DMS153 treated with DMSO at 0.1 percent for 48 hours (cell line): ENCODE measurements around the gene HEXIM1.
A peak's percentile ranks its signal among the peaks of the same experiment; 100 is the strongest.

ENCODE experiments used
- DNase-seq: peaks from one replicate; lab custom pipeline; 2025; ENCODE audit not compliant: unreplicated experiment; lab: John Stamatoyannopoulos, UW

HEXIM1 gene

DNA sequence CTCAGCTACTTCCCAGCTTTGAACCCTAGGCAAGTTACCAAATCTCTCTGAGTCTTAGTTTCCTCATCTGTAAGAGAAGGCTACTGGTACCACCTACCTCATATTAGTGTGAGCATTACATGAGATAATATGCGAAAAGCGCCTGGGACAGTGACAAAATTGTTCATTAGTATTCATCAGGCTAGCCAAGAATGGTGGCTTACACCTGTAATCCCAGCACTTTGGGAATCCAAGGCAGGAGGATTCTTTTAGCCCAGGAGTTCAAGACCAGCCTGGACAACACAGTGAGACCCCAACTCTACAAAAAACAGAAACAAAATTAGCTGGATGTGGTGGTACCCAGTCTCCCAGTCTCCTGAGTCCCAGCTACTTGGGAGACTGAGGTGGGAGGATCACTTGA, 19.3 kb upstream of the HEXIM1 start:
- no peak for DNase-seq

- no peak for DNase-seq
These were observed 18.8 kb upstream of the HEXIM1 start for GRCh38 chr17:45129426-45129939.

- no peak for DNase-seq
These were observed 18.2 kb upstream of the HEXIM1 start for GRCh38 chr17:45129940-45130680.

GRCh38 chr17:45130681-45131615, 17.3 kb upstream of the HEXIM1 start:
- no peak for DNase-seq

GRCh38 chr17:45131616-45132319, 16.5 kb upstream of the HEXIM1 start:
- no peak for DNase-seq

GRCh38 chr17:45132320-45132571, 16.0 kb upstream of the HEXIM1 start, which contains the start of gene PLCD3:
Gene PLCD3, minus strand, starts transcription at chr17:45132515. Its CDS starts 105 bp downstream, at chr17:45132410.
- DNase-seq: no peak

GRCh38 chr17:45132572-45133463, 15.5 kb upstream of the HEXIM1 start:
- DNase-seq: peak; percentile 19

DNA sequence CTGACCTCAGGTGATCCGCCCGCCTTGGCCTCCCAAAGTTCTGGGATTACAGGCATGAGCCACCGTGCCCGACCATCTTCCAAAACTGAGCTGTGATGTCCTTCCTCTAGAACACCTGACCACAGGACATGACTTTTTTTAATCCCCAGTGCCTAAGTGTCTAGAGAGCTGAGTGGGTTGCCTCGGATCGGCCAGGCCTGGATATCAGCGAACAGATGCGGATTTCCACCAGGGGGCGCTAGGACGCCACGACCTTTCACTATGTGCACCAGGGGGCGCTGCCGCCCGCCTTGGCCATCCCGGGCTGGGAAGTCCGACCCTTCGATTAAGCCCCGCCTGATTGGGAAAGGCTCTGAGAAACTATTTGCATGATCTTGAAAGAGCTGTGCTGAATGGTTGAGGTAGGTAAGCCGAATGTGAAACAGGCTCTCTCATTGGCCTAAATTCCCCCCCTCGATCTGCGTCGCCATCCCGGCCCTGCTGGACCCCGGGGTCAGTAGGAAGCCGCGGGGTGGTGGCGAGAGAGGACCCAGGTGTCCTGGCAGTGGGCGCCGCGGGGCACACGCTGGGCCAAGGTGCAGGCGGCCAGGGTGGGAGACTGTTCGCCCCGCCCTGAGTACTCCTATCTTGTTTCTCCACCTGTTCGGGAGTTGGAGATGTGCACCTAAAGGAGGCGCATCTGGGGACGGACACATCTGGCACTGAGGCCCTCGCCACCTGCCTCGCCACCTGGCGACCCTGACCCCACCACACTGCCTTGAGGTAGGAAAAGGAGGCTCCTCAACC, 12.9 kb upstream of the HEXIM1 start, which contains the start of gene ACBD4:
ACBD4 (plus strand) TSS at position 496 of the 786 bp plus-strand sequence. CDS start 458 bp downstream, outside the sequence.
- DNase-seq: peak; percentile 91

- DNase-seq: no peak
These were observed 12.1 kb upstream of the HEXIM1 start for GRCh38 chr17:45135978-45136791.

GRCh38 chr17:45136846-45137560, 11.3 kb upstream of the HEXIM1 start:
- DNase-seq: no peak

DNA sequence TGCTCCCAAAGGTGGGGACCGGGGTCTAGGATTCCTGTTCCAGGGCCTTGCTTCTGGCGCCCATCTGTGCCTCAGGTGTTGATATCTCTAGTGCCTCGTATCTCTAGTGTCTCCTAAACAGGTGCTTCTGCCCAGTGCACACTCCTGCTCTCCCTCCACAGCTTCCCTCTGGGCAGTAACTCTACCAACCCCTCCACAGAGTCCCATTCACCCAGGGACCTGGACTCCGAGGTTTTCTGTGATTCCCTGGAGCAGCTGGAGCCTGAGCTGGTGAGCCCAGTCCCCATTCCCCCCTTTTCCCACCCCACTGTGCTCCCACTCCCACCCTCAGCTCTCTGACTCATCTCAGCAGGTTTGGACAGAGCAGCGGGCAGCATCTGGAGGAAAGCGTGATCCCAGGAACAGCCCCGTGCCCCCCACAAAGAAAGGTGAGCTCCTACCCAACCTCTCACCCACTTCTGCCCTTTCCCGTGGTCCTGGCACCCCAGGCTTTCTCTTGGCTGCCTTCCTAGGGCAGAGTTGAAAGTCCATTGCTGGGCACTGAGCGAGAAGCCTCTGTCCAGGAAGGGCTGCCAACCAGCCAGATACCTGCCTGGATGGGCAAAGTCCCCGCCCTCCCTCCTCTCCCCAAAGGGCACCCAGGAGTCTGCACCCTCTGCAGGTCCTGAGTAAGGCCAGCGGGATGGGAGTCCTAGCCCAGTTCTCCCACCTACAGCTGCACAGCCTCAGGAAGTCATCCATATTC, 10.5 kb upstream of the HEXIM1 start:
- DNase-seq: no peak

DNA sequence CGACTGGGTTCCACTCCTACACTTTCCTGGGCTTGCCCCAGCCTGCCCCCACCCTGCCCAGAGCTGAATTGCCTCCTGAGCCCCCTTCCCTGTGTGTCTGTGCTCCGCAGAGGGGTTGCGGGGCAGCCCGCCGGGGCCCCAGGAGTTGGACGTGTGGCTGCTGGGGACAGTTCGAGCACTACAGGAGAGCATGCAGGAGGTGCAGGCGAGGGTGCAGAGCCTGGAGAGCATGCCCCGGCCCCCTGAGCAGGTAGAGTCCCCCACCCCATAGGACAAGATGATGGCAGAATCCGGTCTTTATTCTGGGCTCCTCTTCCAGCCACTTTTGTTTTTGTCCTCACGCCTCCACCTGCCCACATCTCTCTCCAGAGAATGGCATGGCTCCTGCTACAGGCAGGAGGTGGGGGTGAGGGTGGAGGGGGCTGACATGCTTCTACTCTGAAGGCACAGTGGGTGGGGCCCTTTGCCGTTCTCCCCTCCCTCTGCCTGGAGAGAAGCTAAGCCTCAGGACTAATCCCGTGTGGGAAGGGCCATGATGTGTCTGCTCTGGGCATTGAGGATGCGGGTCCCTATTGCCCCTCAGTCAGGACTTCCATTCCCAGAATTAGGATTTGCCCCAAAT, 9.3 kb upstream of the HEXIM1 start:
- DNase-seq: no peak

- DNase-seq: no peak
These were observed 8.7 kb upstream of the HEXIM1 start for GRCh38 chr17:45139533-45139920.

DNA sequence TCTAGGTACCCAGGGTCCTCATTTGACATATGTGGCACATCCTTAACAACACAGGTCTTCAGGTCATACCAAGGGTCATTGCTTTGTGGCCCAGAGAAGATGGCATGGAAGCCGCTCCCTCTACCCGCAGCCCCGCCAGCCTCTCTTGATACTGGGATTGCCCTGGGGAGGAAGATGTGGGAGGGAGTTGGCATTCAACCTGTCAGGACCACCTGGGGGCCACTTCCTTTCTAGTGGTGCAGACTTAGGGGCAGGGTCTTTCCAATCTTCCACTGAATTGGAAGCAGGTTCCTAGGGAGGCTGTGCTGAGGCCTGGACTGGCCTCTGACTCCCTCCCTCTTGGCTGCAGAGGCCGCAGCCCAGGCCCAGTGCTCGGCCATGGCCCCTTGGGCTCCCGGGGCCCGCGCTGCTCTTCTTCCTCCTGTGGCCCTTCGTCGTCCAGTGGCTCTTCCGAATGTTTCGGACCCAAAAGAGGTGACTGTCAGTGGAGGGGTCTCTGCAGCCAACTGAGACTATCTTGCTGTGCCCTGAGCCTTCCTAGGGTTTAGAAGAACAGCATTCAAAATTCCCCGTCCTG, 5.1 kb upstream of the HEXIM1 start:
- DNase-seq: no peak

DNA sequence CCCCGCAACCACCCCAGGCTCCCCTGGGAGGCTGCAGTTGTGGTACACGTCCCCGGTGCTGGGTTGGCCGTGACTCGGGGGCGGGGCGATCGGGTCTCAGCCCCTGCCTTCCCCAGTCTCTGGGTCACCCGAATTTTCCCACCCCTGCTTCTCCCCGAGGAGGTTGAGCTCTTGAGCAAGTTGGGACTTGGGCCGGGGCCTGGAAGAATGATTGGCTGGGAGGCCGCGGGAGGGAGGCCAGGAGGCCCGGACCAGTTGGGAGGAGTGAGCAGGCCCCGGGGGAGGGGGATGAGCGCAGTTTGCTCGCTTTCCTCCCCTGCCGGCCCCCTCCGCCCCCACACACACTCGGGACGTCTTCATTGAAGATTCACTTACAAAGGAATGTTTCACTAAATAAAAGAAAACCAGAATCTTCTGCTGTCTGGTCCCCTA, 4.5 kb upstream of the HEXIM1 start:
- no peak for DNase-seq

- no peak for DNase-seq
These were observed 3.9 kb upstream of the HEXIM1 start for GRCh38 chr17:45144199-45145034.
